ENCODE results near the gene PCLO.
"Not testable (repeated sequence)": the region's sequence is repeated elsewhere in the genome, so short reads cannot be mapped to it uniquely, and the experiment has no call there.

The PCLO gene

GRCh38 chr7:82925331-82925730 lies 237.4 kb downstream of the PCLO start:
- TF ChIP-seq CTCF (IDR thresholded peaks at IDR 0.05; ENCODE audit: control insufficient read depth, extremely low read depth, insufficient read depth) = no peak
- no peak for DNase-seq (ENCODE audit: low read depth)
- H3K4me3 ChIP-seq (ENCODE audit: low read depth, low read length) = no peak overlapping the region

GRCh38 chr7:82906502-82906901 lies 256.2 kb downstream of the PCLO start:
- no peak for TF ChIP-seq CTCF (IDR thresholded peaks at IDR 0.05; ENCODE audit: control insufficient read depth, extremely low read depth, insufficient read depth)
- no peak overlapping the region for H3K4me3 ChIP-seq (ENCODE audit: low read depth, low read length)
- no peak for DNase-seq (ENCODE audit: low read depth)

- DNase-seq (ENCODE audit: low read depth) = no peak
- no peak overlapping the region for H3K4me3 ChIP-seq (ENCODE audit: low read depth, low read length)
- TF ChIP-seq CTCF (IDR thresholded peaks at IDR 0.05; ENCODE audit: control insufficient read depth, extremely low read depth, insufficient read depth) = no peak
These were observed 257.8 kb downstream of the PCLO start for GRCh38 chr7:82904871-82905270.

DNA sequence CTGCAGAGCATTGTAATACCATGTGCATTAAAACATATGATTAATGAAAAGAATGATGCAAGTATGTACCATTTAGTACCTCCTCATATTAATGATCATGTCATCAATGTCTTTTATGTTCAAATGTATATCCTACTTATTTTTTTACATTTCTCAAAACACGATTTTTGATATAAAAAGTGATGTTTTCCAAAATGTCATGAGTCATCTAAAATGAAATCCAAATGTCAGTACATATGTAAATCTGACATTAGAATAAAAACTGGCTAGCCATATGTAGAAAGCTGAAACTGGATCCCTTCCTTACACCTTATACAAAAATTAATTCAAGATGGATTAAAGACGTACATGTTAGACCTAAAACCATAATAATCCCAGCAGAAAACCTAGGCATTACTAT lies 261.6 kb downstream of the PCLO start:
- DNase-seq (ENCODE audit: low read depth); H3K4me3 ChIP-seq (ENCODE audit: low read depth, low read length): not testable (repeated sequence)

- H3K4me3 ChIP-seq (ENCODE audit: low read depth, low read length) = no peak overlapping the region
- no peak for DNase-seq (ENCODE audit: low read depth)
- no peak for TF ChIP-seq CTCF (IDR thresholded peaks at IDR 0.05; ENCODE audit: control insufficient read depth, extremely low read depth, insufficient read depth)
These were observed 265.2 kb downstream of the PCLO start for GRCh38 chr7:82897500-82897899.

DNA sequence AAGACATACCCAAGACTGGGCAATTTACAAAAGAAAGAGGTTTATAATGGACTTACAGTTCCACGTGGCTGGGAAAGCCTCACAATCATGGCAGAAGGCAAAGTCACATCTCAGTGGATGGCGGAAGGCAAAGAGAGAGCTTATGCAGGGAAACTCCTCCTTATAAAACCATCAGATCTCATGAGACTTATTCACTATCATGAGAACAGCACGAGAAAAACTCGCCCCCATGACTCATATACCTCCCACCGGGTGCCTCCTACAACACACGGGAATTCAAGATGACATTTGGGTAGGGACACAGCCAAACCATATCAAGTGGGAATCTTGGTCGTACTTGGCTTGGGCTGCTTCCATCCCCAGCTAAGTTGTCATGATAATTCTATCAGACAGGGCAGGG lies 268.3 kb downstream of the PCLO start:
- H3K4me3 ChIP-seq (ENCODE audit: low read depth, low read length); DNase-seq (ENCODE audit: low read depth): not testable (repeated sequence)

DNA sequence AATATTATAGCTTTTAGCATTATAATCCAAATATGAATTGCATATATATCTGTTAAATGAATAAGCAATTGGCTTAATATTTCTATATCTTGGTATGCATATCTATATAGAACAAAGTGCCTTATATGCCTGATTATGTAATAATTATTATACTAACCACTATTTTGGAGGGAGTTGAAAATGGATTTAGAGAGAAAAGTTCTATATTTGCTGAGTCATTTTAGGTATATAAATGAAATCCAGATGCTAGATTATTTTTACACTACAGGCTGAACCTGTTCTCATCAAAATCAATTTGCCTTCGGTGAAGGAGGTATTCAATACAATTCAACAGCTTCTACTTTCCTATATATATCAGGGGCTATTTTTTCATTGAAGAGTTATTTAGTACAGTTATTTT lies 276.4 kb downstream of the PCLO start:
- H3K4me3 ChIP-seq (ENCODE audit: low read depth, low read length) = no peak overlapping the region
- no peak for DNase-seq (ENCODE audit: low read depth)
- TF ChIP-seq CTCF (IDR thresholded peaks at IDR 0.05; ENCODE audit: control insufficient read depth, extremely low read depth, insufficient read depth) = no peak

DNA sequence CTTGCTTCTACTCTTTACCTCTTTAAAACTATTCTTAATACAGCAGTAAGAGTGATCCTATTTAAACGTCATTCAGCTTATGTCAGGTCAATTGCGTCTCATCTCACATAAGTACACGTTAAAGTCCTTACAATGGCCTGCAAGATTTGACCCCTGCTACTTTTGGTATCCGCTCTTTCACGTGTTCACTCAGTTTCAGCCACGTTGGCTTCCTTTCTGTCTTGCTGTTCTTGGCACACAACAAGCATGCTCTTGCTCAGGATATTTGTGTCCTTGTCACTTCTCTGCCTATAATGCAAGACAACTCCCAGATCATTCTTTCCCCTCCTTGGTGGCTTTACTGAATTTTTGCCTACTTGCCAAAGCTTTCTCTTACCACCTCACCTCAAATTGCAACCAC lies 296.8 kb downstream of the PCLO start:
- no peak for DNase-seq (ENCODE audit: low read depth)
- TF ChIP-seq CTCF (IDR thresholded peaks at IDR 0.05; ENCODE audit: control insufficient read depth, extremely low read depth, insufficient read depth) = no peak
- H3K4me3 ChIP-seq (ENCODE audit: low read depth, low read length) = no peak overlapping the region
